A549 (cell line): ENCODE data around the gene ERCC6L. TPM values are rescaled to one million over a fixed set of nuclear protein-coding genes. Genes with fewer than 3 reads are reported as not detected.
"Not testable (repeated sequence)": the region's sequence is repeated elsewhere in the genome, so short reads cannot be mapped to it uniquely, and the experiment has no call there.

Source experiments
- ATAC-seq, 2 experiments: fragments of 200-7000 bp in 1 of 2; fragments of >200 bp in 1 of 2; cut with Nextera tagmentation in 1 of 2; cut with Tn5 transposase in 1 of 2; 3 replicates each; pipeline versions ENCODE4 v1.8.0 to v1.9.1; 2018 to 2020; ENCODE audit warnings: mild to moderate bottlenecking in 1 of 2, moderate library complexity in 1 of 2
- CTCF ChIA-PET: fragments of 300-600 bp; sonication (Branson Sonifier 250); formaldehyde crosslinking; extraction: SDS; loops from one replicate; lab custom pipeline; 2021; ENCODE audit warnings: antibody characterized with exemption, inconsistent platforms; lab: Yijun Ruan, JAX
- POLR2A ChIA-PET: fragments of 350-600 bp; formaldehyde crosslinking; extraction: SDS; loops from one replicate; lab custom pipeline; 2021; ENCODE audit warnings: antibody characterized with exemption, inconsistent platforms; lab: Yijun Ruan, JAX
- DNase-seq, 2 experiments: peaks; one replicate each; pipeline versions ENCODE4 v3.0.0 to v3.0.0-alpha.2; 2011 to 2016; ENCODE audit warnings: low read depth in 1 of 2, low spot score in 1 of 2
- FAIRE-seq: peaks from 2 replicates; lab custom pipeline; 2011; peaks lifted over from hg19 to GRCh38; lab: Jason Lieb, UNC
- H3K27ac ChIP-seq, 2 experiments: fragments of >200 bp; sonication (Bioruptor Twin); formaldehyde crosslinking; 3 replicates each; pipeline ENCODE4 v1.5.1; 2016 to 2017
- H3K4me1 ChIP-seq: fragments of >200 bp; sonication (Bioruptor Twin); formaldehyde crosslinking; 3 replicates; pipeline ENCODE4 v1.6.1; 2016
- H3K4me2 ChIP-seq: fragments of >200 bp; sonication (Bioruptor Twin); formaldehyde crosslinking; 3 replicates; pipeline ENCODE4 v1.6.1; 2016
- H3K4me3 ChIP-seq: fragments of >200 bp; sonication (Bioruptor Twin); formaldehyde crosslinking; 3 replicates; pipeline ENCODE4 v1.5.1; 2016
- H3K9me3 ChIP-seq: fragments of >200 bp; sonication (Bioruptor Twin); formaldehyde crosslinking; 3 replicates; pipeline ENCODE4 v1.6.1; 2016
- CBX2 ChIP-seq: fragments of 200-600 bp; sonication (generic); IDR thresholded peaks from 2 replicates; pipeline ENCODE4 v1.6.1; 2016; ENCODE audit warnings: low read depth, mild to moderate bottlenecking, borderline replicate concordance
- FOSB ChIP-seq: fragments of 250-450 bp; sonication (Bioruptor Pico); IDR thresholded peaks from 2 replicates; pipeline ENCODE4 v1.5.0; 2020; ENCODE audit warnings: mild to moderate bottlenecking, moderate library complexity
- FOSL2 ChIP-seq, 2 experiments: fragments of 450-650 bp in 1 of 2; fragments of >200 bp in 1 of 2; sonication (Bioruptor Twin) in 1 of 2; formaldehyde crosslinking; IDR thresholded peaks; 2 replicates each; pipeline versions ENCODE4 v1.5.0 to v1.6.1; 2016 to 2020; ENCODE audit warnings: mild to moderate bottlenecking in 1 of 2, moderate library complexity in 1 of 2
- HOXB13 ChIP-seq: fragments of 250-450 bp; sonication (Bioruptor Pico); IDR thresholded peaks from 2 replicates; pipeline ENCODE4 v1.5.0; 2020; ENCODE audit warnings: low read depth, mild to moderate bottlenecking, moderate library complexity
- JUNB ChIP-seq: fragments of >200 bp; sonication (Bioruptor Twin); formaldehyde crosslinking; IDR thresholded peaks from 2 replicates; pipeline ENCODE4 v1.6.1; 2016
- KDM5A ChIP-seq: fragments of 200-600 bp; sonication (generic); IDR thresholded peaks from 2 replicates; pipeline ENCODE4 v1.6.1; 2016; ENCODE audit warnings: antibody characterized with exemption, mild to moderate bottlenecking
- MAFK ChIP-seq: fragments of 450-650 bp; IDR thresholded peaks from 2 replicates; pipeline ENCODE4 v1.6.1; 2014; ENCODE audit not compliant: partially characterized antibody
- NFE2L2 ChIP-seq: fragments of 150-350 bp; conservative IDR thresholded peaks from 2 replicates; pipeline ENCODE4 v1.6.1; 2014; ENCODE audit warnings: low read length
- NR3C1 ChIP-seq: fragments of >200 bp; sonication (Bioruptor Twin); formaldehyde crosslinking; IDR thresholded peaks from 3 replicates; pipeline ENCODE4 v1.6.1; 2017
- PBX3 ChIP-seq: IDR thresholded peaks from 2 replicates; pipeline ENCODE4 v1.6.1; 2012
- PHF8 ChIP-seq: fragments of 200-600 bp; sonication (generic); IDR thresholded peaks from 2 replicates; pipeline ENCODE4 v1.6.1; 2016; ENCODE audit warnings: low read depth, mild to moderate bottlenecking, antibody characterized with exemption, moderate library complexity, borderline replicate concordance
- POLR2AphosphoS2 ChIP-seq: conservative IDR thresholded peaks from 2 replicates; pipeline ENCODE4 v1.6.1; 2012; ENCODE audit warnings: low read length, improper control_type of control experiment, inconsistent platforms
- ZNF302 ChIP-seq: fragments of 250-450 bp; sonication (Bioruptor Pico); IDR thresholded peaks from 2 replicates; pipeline ENCODE4 v1.9.0; 2021; ENCODE audit warnings: inconsistent platforms, mild to moderate bottlenecking, moderate library complexity
- ZSCAN20 ChIP-seq: fragments of 250-450 bp; sonication (Bioruptor Pico); IDR thresholded peaks from 2 replicates; pipeline ENCODE4 v1.8.0; 2022; ENCODE audit warnings: mild to moderate bottlenecking, moderate library complexity
- WGBS: methylation state at CpG from one replicate; pipeline ENCODE4 v1.1.6; 2017; ENCODE audit errors: missing lambda C conversion rate; 5-methylcytosine and 5-hydroxymethylcytosine counted together
- polyA plus RNA-seq, 4 experiments: library from polyadenylated mRNA; depleted of rRNA in 3 of 4; stranded (reverse); fragments of >200 nt; fragmentation: RNase III in 1 of 4; extraction: RNeasy Plus Mini Kit Qiagen cat#74134 plus additional on column Dnase treatment in 1 of 4; gene quantifications; 2 replicates in 3 of 4; 3 replicates in 1 of 4; pipeline ENCODE4 v1.2.3, GENCODE V29; 2011 to 2017
- TF ChIP-seq, protein P1 (sequence below): fragments of >200 bp; sonication (Bioruptor Twin); formaldehyde crosslinking; IDR thresholded peaks from 3 replicates; pipeline ENCODE4 v1.6.1; 2016

The ERCC6L gene
- polyA plus RNA-seq, 2 of the 4 experiments (the other 2 are of a cell fraction) = 10.4 to 13.5 TPM

- 36% methylated on average over 4 of the region's 4 CpGs for WGBS
- ChIA-PET POLR2A (no interaction called here), CTCF (interaction anchor here (1.4 kb wide), 1 partner anchor 9 kb away, joined by 3 read pairs; no protein-coding TSS in a partner anchor)
- Histone ChIP-seq H3K9me3 (no peaks in the 10 kb centered on the region), H3K4me2 (peak overlapping the region; percentile 36; the same call in 2 of the 3 replicates), H3K4me1 (peaks cover 14% of the 10 kb centered on the region), H3K27ac (no peak overlapping the region), H3K4me3 (no peak overlapping the region)
- FAIRE-seq (no peak), DNase-seq (no peak), ATAC-seq (no peak)
- TF ChIP-seq POLR2AphosphoS2 (no peak), PBX3 (no peak), MAFK (peak; percentile 15)
Observed at GRCh38 chrX:72236841-72237240, 2.0 kb downstream of the ERCC6L start.

DNA sequence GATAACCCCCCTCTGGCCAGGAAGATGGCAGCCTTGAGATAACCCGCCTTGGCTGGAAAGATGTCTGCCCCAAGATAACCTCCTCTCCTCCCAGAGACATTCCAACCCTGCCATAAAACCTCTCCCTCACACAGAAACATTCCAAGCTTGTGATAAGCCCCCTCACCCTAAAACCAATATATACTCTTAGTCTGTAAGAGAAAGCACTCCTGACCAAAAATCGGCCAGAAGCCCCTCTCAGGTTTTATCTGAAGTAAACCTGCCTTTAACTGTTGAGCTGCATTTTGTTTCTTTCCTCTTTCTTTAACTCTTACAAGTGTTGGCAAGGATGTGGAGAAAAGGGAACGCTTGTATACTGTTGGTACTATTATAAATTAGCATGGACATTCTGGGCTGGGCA is 8.5 kb downstream of the ERCC6L start:
- ChIA-PET CTCF (interaction anchor here (1.1 to 1.2 kb wide), 3 partner anchors 13 to 47 kb away, joined by 3 to 4 read pairs (median 3); partner anchors contain the start of gene RPS4X), POLR2A (no interaction called here)
- WGBS = 83% methylated on average over 3 of the region's 3 CpGs
- Histone ChIP-seq H3K4me3 (no peak overlapping the region), H3K27ac (no peak overlapping the region), H3K9me3 (no peaks in the 10 kb centered on the region), H3K4me1 (no peaks in the 10 kb centered on the region), H3K4me2 (no peak overlapping the region)
- DNase-seq (no peak), FAIRE-seq (no peak), ATAC-seq (no peak)
- TF ChIP-seq FOSB = no peak
- TF ChIP-seq HOXB13 (CRISPR knock-in tag) = no peak
- no peak for TF ChIP-seq NR3C1
- no peak for TF ChIP-seq ZNF302 (CRISPR knock-in tag)
- TF ChIP-seq ZSCAN20 (CRISPR knock-in tag) = no peak

- H3K4me1 ChIP-seq, ATAC-seq, H3K4me3 ChIP-seq, POLR2A ChIA-PET, FAIRE-seq, H3K4me2 ChIP-seq, H3K9me3 ChIP-seq, CTCF ChIA-PET, DNase-seq, H3K27ac ChIP-seq: not testable (repeated sequence)
- WGBS = 98% methylated on average over 3 of the region's 3 CpGs
Observed at GRCh38 chrX:72220375-72220774, 18.5 kb downstream of the ERCC6L start.

GRCh38 chrX:72216973-72217372 is 21.9 kb downstream of the ERCC6L start:
- H3K9me3 ChIP-seq = no peaks in the 10 kb centered on the region
- ChIA-PET CTCF (interaction anchor here (0.6 to 1.7 kb wide), 3 partner anchors 14 to 28 kb away, joined by 3 to 4 read pairs (median 3); no protein-coding TSS in a partner anchor), POLR2A (no interaction called here)
- TF ChIP-seq JUNB (no peak), FOSL2 (IDR thresholded peaks at IDR 0.05) (no peak), FOSL2 (CRISPR knock-in tag; IDR thresholded peaks at IDR 0.05) (no peak), ZNF302 (CRISPR knock-in tag) (no peak), FOSB (no peak), POLR2AphosphoS2 (no peak), CBX2 (no peak), KDM5A (no peak), NFE2L2 (no peak), PHF8 (no peak)
- TF ChIP-seq, protein P1, sequence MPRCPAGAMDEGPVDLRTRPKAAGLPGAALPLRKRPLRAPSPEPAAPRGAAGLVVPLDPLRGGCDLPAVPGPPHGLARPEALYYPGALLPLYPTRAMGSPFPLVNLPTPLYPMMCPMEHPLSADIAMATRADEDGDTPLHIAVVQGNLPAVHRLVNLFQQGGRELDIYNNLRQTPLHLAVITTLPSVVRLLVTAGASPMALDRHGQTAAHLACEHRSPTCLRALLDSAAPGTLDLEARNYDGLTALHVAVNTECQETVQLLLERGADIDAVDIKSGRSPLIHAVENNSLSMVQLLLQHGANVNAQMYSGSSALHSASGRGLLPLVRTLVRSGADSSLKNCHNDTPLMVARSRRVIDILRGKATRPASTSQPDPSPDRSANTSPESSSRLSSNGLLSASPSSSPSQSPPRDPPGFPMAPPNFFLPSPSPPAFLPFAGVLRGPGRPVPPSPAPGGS = no peak
- no peak overlapping the region for H3K4me3 ChIP-seq
- ATAC-seq = no peak
- no peaks in the 10 kb centered on the region for H3K4me1 ChIP-seq
- no peak overlapping the region for H3K4me2 ChIP-seq
- 94% methylated on average over 1 of the region's 1 CpG for WGBS
- no peak overlapping the region for H3K27ac ChIP-seq
- no peak for DNase-seq
- no peak for FAIRE-seq
